PC-3 (cell line): ENCODE data around the gene SH3TC1. TPM values are rescaled to one million over a fixed set of nuclear protein-coding genes. Genes with fewer than 3 reads are reported as not detected.

Experiments used
- ATAC-seq: fragments of 200-7000 bp; cut with Tn5 transposase; 2 replicates; pipeline ENCODE4 v1.9.1; 2020; ENCODE audit warnings: mild to moderate bottlenecking, moderate library complexity
- BruUV-seq: library from RNA; stranded (reverse); fragments of 400-500 nt; replicated peaks from 2 replicates; lab custom pipeline; 2021; lab: Mats Ljungman, UMichigan
- CTCF ChIA-PET: fragments of 300-600 bp; sonication (Branson Sonifier 250); formaldehyde crosslinking; loops from one replicate; lab custom pipeline; 2022; ENCODE audit warnings: antibody characterized with exemption; lab: Charles Lee
- POLR2A ChIA-PET: fragments of 300-600 bp; sonication (Branson Sonifier 250); formaldehyde crosslinking; loops from one replicate; lab custom pipeline; 2022; ENCODE audit warnings: antibody characterized with exemption; ENCODE audit not compliant: unreplicated experiment; lab: Charles Lee
- DNase-seq: peaks from one replicate; pipeline ENCODE4 v3.0.0-alpha.2; 2015
- H2AFZ ChIP-seq: fragments of 300-600 bp; sonication (generic); 2 replicates; pipeline ENCODE4 v1.6.0; 2016; ENCODE audit warnings: antibody characterized with exemption, low read length
- H3F3A ChIP-seq: fragments of 300-600 bp; sonication (generic); one replicate; pipeline ENCODE4 v1.6.0; 2017; ENCODE audit warnings: antibody characterized with exemption, low read length, control low read depth, mild to moderate bottlenecking; ENCODE audit not compliant: unreplicated experiment
- H3K27ac ChIP-seq: fragments of 300-600 bp; sonication (generic); 2 replicates; pipeline ENCODE4 v1.5.1; 2016; ENCODE audit warnings: mild to moderate bottlenecking, low read length
- H3K27me3 ChIP-seq: fragments of 300-600 bp; sonication (generic); 2 replicates; pipeline ENCODE4 v1.6.1; 2016; ENCODE audit warnings: low read length, mixed read lengths
- H3K36me3 ChIP-seq: fragments of 300-600 bp; sonication (generic); 2 replicates; pipeline ENCODE4 v1.6.1; 2016; ENCODE audit warnings: low read depth, mixed run types, low read length, mixed read lengths
- H3K4me1 ChIP-seq: fragments of 300-600 bp; sonication (generic); 2 replicates; pipeline ENCODE4 v1.5.1; 2016; ENCODE audit warnings: low read length; ENCODE audit not compliant: insufficient read depth
- H3K4me2 ChIP-seq: fragments of 300-600 bp; sonication (generic); 2 replicates; pipeline ENCODE4 v1.6.0; 2016; ENCODE audit warnings: low read length
- H3K4me3 ChIP-seq: fragments of 300-600 bp; sonication (generic); 2 replicates; pipeline ENCODE4 v1.5.1; 2016; ENCODE audit warnings: mild to moderate bottlenecking, low read length, mixed read lengths
- H3K79me2 ChIP-seq: fragments of 300-600 bp; sonication (generic); 2 replicates; pipeline ENCODE4 v1.6.1; 2017; ENCODE audit warnings: low read length, mixed read lengths
- H3K9ac ChIP-seq: fragments of 300-600 bp; sonication (generic); 2 replicates; pipeline ENCODE4 v1.6.0; 2016; ENCODE audit warnings: mild to moderate bottlenecking, low read length
- H3K9me2 ChIP-seq: fragments of 300-600 bp; sonication (generic); replicated peaks from 2 replicates; pipeline ENCODE4 v1.6.1; 2016; ENCODE audit warnings: mixed run types, low read length, mixed read lengths
- H3K9me3 ChIP-seq: fragments of 300-600 bp; sonication (generic); 2 replicates; pipeline ENCODE4 v1.6.1; 2016; ENCODE audit warnings: low read length, mixed read lengths
- H4K20me1 ChIP-seq: fragments of 300-600 bp; sonication (generic); 2 replicates; pipeline ENCODE4 v1.6.1; 2016; ENCODE audit warnings: low read length, mixed read lengths
- CTCF ChIP-seq: fragments of 300-600 bp; sonication (generic); conservative IDR thresholded peaks from 2 replicates; pipeline ENCODE4 v1.5.1; 2017; ENCODE audit warnings: antibody characterized with exemption, low read depth, mild to moderate bottlenecking, low read length
- EZH2 ChIP-seq: fragments of 300-600 bp; sonication (generic); IDR thresholded peaks from one replicate; pipeline ENCODE4 v1.6.1; 2017; ENCODE audit warnings: antibody characterized with exemption, mild to moderate bottlenecking, low read length; ENCODE audit not compliant: unreplicated experiment
- EZH2phosphoT487 ChIP-seq: fragments of 300-600 bp; sonication (generic); IDR thresholded peaks from 2 replicates; pipeline ENCODE4 v1.6.1; 2018; ENCODE audit warnings: mild to moderate bottlenecking, antibody characterized with exemption, low read length, borderline replicate concordance
- intact Hi-C: fragments of 100-400 bp; cut with micrococcal nuclease; formaldehyde crosslinking; loops from 2 replicates; pipeline ENCODE4 v1.9.0; 2023
- total RNA-seq: library from RNA; depleted of rRNA; stranded (reverse); fragments of >200 nt; gene quantifications from 2 replicates; pipeline ENCODE4 v1.2.3, GENCODE V29; 2014

The SH3TC1 gene
- total RNA-seq, 1 experiment from 2014 or later: 23.1 TPM

- peaks cover 24% of the 10 kb centered on the region for H3K4me1 ChIP-seq
- no peaks in the 10 kb centered on the region for H3K9me2 ChIP-seq
- peak overlapping the region; percentile 52; the same call in 1 of the 2 replicates for H2AFZ ChIP-seq
- no peak for DNase-seq
- ChIA-PET POLR2A (no interaction called here), CTCF (interaction anchor here (0.7 kb wide), 1 partner anchor 289 kb away, joined by 4 read pairs; no protein-coding TSS in a partner anchor)
- no peaks in the 10 kb centered on the region for H3F3A ChIP-seq
- peak overlapping the region; percentile 72 for H3K27ac ChIP-seq
- peak; percentile 35 for ATAC-seq
- no TSS peak for BruUV-seq
- no peaks in the 10 kb centered on the region for H3K36me3 ChIP-seq
- H3K27me3 ChIP-seq: no peaks in the 10 kb centered on the region
- H3K9ac ChIP-seq: peak overlapping the region; percentile 52
- intact Hi-C loops: no loop called here
- H3K79me2 ChIP-seq: no peaks in the 10 kb centered on the region
- no peaks in the 10 kb centered on the region for H3K9me3 ChIP-seq
- peak overlapping the region; percentile 11; the same call in 1 of the 2 replicates for H3K4me3 ChIP-seq
- H3K4me2 ChIP-seq: peak overlapping the region; percentile 67
- H4K20me1 ChIP-seq: no peaks in the 10 kb centered on the region
- TF ChIP-seq CTCF: no peak
- no peak for TF ChIP-seq EZH2
- no peak for TF ChIP-seq EZH2phosphoT487
These were observed 78.9 kb downstream of the SH3TC1 start for GRCh38 chr4:8278009-8278395.

GRCh38 chr4:8278421-8279287 is 79.6 kb downstream of the SH3TC1 start:
- Histone ChIP-seq H3K36me3 (no peaks in the 10 kb centered on the region), H3F3A (no peaks in the 10 kb centered on the region), H3K4me3 (peak overlapping the region; percentile 11; the same call in 1 of the 2 replicates), H3K9me2 (no peaks in the 10 kb centered on the region), H3K27me3 (no peaks in the 10 kb centered on the region), H3K27ac (peak overlapping the region; percentile 72), H3K9ac (peak overlapping the region; percentile 52), H2AFZ (peak overlapping the region; percentile 59; the same call in 1 of the 2 replicates), H4K20me1 (no peaks in the 10 kb centered on the region), H3K79me2 (no peaks in the 10 kb centered on the region), H3K9me3 (no peaks in the 10 kb centered on the region), H3K4me2 (peak overlapping the region; percentile 67), H3K4me1 (peaks cover 24% of the 10 kb centered on the region)
- BruUV-seq: no TSS peak
- peak; percentile 74 for ATAC-seq
- POLR2A ChIA-PET: no interaction called here
- TF ChIP-seq EZH2phosphoT487: no peak
- TF ChIP-seq EZH2: no peak
- no peak for TF ChIP-seq CTCF
- intact Hi-C loops: no loop called here
- CTCF ChIA-PET: interaction anchor here (0.7 kb wide), 1 partner anchor 289 kb away, joined by 4 read pairs; no protein-coding TSS in a partner anchor
- DNase-seq: peak; percentile 65
